H1 (cell line): ENCODE results near the gene CIC. TPM values are rescaled to one million over a fixed set of nuclear protein-coding genes. Genes with fewer than 3 reads are reported as not detected.

Source experiments
- CTCF ChIA-PET: fragments of 300-600 bp; sonication (Branson Sonifier 250); formaldehyde crosslinking; loops from one replicate; lab custom pipeline; 2021; ENCODE audit not compliant: partially characterized antibody; lab: Charles Lee
- POLR2A ChIA-PET: fragments of 300-600 bp; sonication (Branson Sonifier 250); formaldehyde crosslinking; loops from one replicate; lab custom pipeline; 2021; ENCODE audit warnings: inconsistent platforms; ENCODE audit not compliant: partially characterized antibody; lab: Charles Lee
- DNase-seq, 2 experiments: peaks; one replicate each; pipeline versions ENCODE4 v3.0.0 to v3.0.0-alpha.2; 2010 to 2022; ENCODE audit warnings: low spot score in 2 of 2, low read depth in 1 of 2, mixed read lengths in 1 of 2
- FAIRE-seq: peaks from 2 replicates; lab custom pipeline; 2011; peaks lifted over from hg19 to GRCh38; lab: Jason Lieb, UNC
- H2AFZ ChIP-seq: 2 replicates; pipeline ENCODE4 v1.8.1; 2012; ENCODE audit warnings: low read length, inconsistent platforms
- H2AK5ac ChIP-seq: 2 replicates; pipeline ENCODE4 v1.6.1; 2013; ENCODE audit warnings: low read depth, low read length
- H2BK120ac ChIP-seq: replicated peaks from 2 replicates; pipeline ENCODE3; 2013; ENCODE audit warnings: low read depth, low read length, inconsistent platforms
- H2BK12ac ChIP-seq: 2 replicates; pipeline ENCODE4 v1.6.1; 2013; ENCODE audit warnings: low read depth, low read length
- H2BK15ac ChIP-seq: 2 replicates; pipeline ENCODE4 v1.6.1; 2013; ENCODE audit warnings: low read length
- H2BK20ac ChIP-seq: 2 replicates; pipeline ENCODE4 v1.6.1; 2013; ENCODE audit warnings: low read length
- H2BK5ac ChIP-seq: 2 replicates; pipeline ENCODE4 v1.6.1; 2013; ENCODE audit warnings: low read depth, low read length
- H3K14ac ChIP-seq: 2 replicates; pipeline ENCODE4 v1.6.1; 2013; ENCODE audit warnings: inconsistent platforms; ENCODE audit not compliant: insufficient read length
- H3K18ac ChIP-seq: 2 replicates; pipeline ENCODE4 v1.6.1; 2013; ENCODE audit warnings: low read length; ENCODE audit errors: extremely low read depth
- H3K23ac ChIP-seq: 2 replicates; pipeline ENCODE4 v1.6.1; 2013; ENCODE audit warnings: inconsistent platforms; ENCODE audit not compliant: insufficient read length
- H3K23me2 ChIP-seq: 2 replicates; pipeline ENCODE4 v1.6.1; 2013; ENCODE audit warnings: low read depth, low read length
- H3K27ac ChIP-seq: 2 replicates; pipeline ENCODE4 v1.6.1; 2011; ENCODE audit warnings: low read depth, low read length, inconsistent platforms
- H3K27me3 ChIP-seq, 4 experiments: replicated peaks in 1 of 4; 1 replicate in 1 of 4; 2 replicates in 3 of 4; pipeline versions ENCODE4 v1.6.1 to v1.8.1; 2011 to 2013; ENCODE audit warnings: low read length in 3 of 4, mild to moderate bottlenecking in 3 of 4, inconsistent platforms in 2 of 4, mixed read lengths in 2 of 4, moderate library complexity in 1 of 4; ENCODE audit not compliant: control insufficient read depth in 3 of 4, insufficient read depth in 3 of 4; ENCODE audit errors: extremely low read depth in 1 of 4
- H3K36me3 ChIP-seq, 4 experiments: 2 replicates each; pipeline versions ENCODE4 v1.6.1 to v1.8.1; 2011 to 2013; ENCODE audit warnings: mild to moderate bottlenecking in 4 of 4, low read length in 3 of 4, moderate library complexity in 2 of 4, control low read depth in 1 of 4, inconsistent platforms in 1 of 4; ENCODE audit not compliant: insufficient read depth in 4 of 4, control insufficient read depth in 2 of 4
- H3K4ac ChIP-seq: replicated peaks from 2 replicates; pipeline ENCODE3; 2013; ENCODE audit warnings: low read length, low read depth, mixed read lengths, inconsistent platforms; ENCODE audit not compliant: insufficient read length
- H3K4me1 ChIP-seq, 4 experiments: replicated peaks in 1 of 4; 1 replicate in 1 of 4; 2 replicates in 3 of 4; pipeline versions ENCODE4 v1.6.1 to v1.8.1; 2011 to 2013; ENCODE audit warnings: low read length in 3 of 4, inconsistent platforms in 2 of 4, mixed read lengths in 1 of 4; ENCODE audit not compliant: insufficient read depth in 4 of 4, control insufficient read depth in 3 of 4
- H3K4me2 ChIP-seq, 2 experiments: 2 replicates each; pipeline versions ENCODE4 v1.6.1 to v1.8.1; 2011 to 2013; ENCODE audit warnings: low read depth in 2 of 2, low read length in 2 of 2, control low read depth in 1 of 2, inconsistent platforms in 1 of 2, mild to moderate bottlenecking in 1 of 2; ENCODE audit not compliant: insufficient read depth in 1 of 2
- H3K4me3 ChIP-seq, 4 experiments: fragments of 200-600, 300-600 bp in 1 of 4; sonication (generic), shearing (Covaris generic), sonication (Bioruptor Twin) in 1 of 4; 2 replicates each; pipeline versions ENCODE4 v1.5.1 to v1.8.1; 2011 to 2016; ENCODE audit warnings: low read length in 4 of 4, low read depth in 3 of 4, control low read depth in 2 of 4, inconsistent platforms in 2 of 4, mild to moderate bottlenecking in 2 of 4, mixed read lengths in 1 of 4, moderate library complexity in 1 of 4; ENCODE audit not compliant: insufficient read depth in 2 of 4; ENCODE audit errors: extremely low read depth in 1 of 4
- H3K56ac ChIP-seq: replicated peaks from 2 replicates; pipeline ENCODE3; 2013; ENCODE audit warnings: low read depth, mild to moderate bottlenecking, mixed read lengths, low read length, inconsistent platforms; ENCODE audit not compliant: insufficient read length
- H3K79me1 ChIP-seq: 2 replicates; pipeline ENCODE4 v1.6.1; 2013; ENCODE audit warnings: low read depth, low read length, control low read depth
- H3K79me2 ChIP-seq, 2 experiments: 2 replicates each; pipeline versions ENCODE4 v1.6.1 to v1.8.1; 2012 to 2013; ENCODE audit warnings: low read length in 2 of 2, mild to moderate bottlenecking in 2 of 2, inconsistent platforms in 1 of 2; ENCODE audit not compliant: insufficient read depth in 2 of 2, control insufficient read depth in 1 of 2
- H3K9ac ChIP-seq, 4 experiments: replicated peaks in 1 of 4; 1 replicate in 1 of 4; 2 replicates in 3 of 4; pipeline versions ENCODE4 v1.6.1 to v1.8.1; 2011 to 2013; ENCODE audit warnings: low read depth in 3 of 4, low read length in 3 of 4, control low read depth in 2 of 4, mild to moderate bottlenecking in 2 of 4, moderate library complexity in 2 of 4, inconsistent platforms in 1 of 4; ENCODE audit errors: extremely low read depth in 1 of 4
- H3K9me3 ChIP-seq, 2 experiments: 2 replicates each; pipeline versions ENCODE4 v1.6.1 to v1.8.1; 2012 to 2013; ENCODE audit warnings: mild to moderate bottlenecking in 2 of 2, moderate library complexity in 2 of 2, control low read depth in 1 of 2, inconsistent platforms in 1 of 2, low read depth in 1 of 2, low read length in 1 of 2, mixed read lengths in 1 of 2; ENCODE audit not compliant: insufficient read depth in 2 of 2
- H4K20me1 ChIP-seq, 2 experiments: replicated peaks in 1 of 2; 2 replicates each; pipeline versions ENCODE3 to v1.8.1; 2011 to 2013; ENCODE audit warnings: inconsistent platforms in 2 of 2, low read length in 2 of 2, mild to moderate bottlenecking in 1 of 2; ENCODE audit not compliant: insufficient read depth in 2 of 2, control insufficient read depth in 1 of 2
- H4K5ac ChIP-seq: 2 replicates; pipeline ENCODE4 v1.6.1; 2013; ENCODE audit warnings: low read length, low read depth, mixed read lengths, inconsistent platforms; ENCODE audit not compliant: insufficient read length
- H4K8ac ChIP-seq: 2 replicates; pipeline ENCODE4 v1.8.0; 2013; ENCODE audit warnings: mild to moderate bottlenecking, moderate library complexity, low read length, inconsistent platforms; ENCODE audit not compliant: insufficient read depth; ENCODE audit errors: extremely low read depth
- H4K91ac ChIP-seq: replicated peaks from 2 replicates; pipeline ENCODE3; 2013; ENCODE audit warnings: low read length, mixed read lengths, inconsistent platforms; ENCODE audit not compliant: insufficient read length
- CEBPB ChIP-seq: IDR thresholded peaks from 2 replicates; pipeline ENCODE4 v1.6.1; 2012; ENCODE audit warnings: low read depth, low read length
- CREB1 ChIP-seq: IDR thresholded peaks from 2 replicates; pipeline ENCODE4 v1.6.1; 2012; ENCODE audit warnings: inconsistent platforms
- CTCF ChIP-seq, 3 experiments: IDR thresholded peaks; 1 replicate in 2 of 3; 2 replicates in 1 of 3; pipeline versions ENCODE4 v1.5.1 to v1.6.1; 2011; ENCODE audit warnings: low read length in 3 of 3, mild to moderate bottlenecking in 3 of 3, inconsistent platforms in 2 of 3, low read depth in 1 of 3, moderate library complexity in 1 of 3; ENCODE audit not compliant: insufficient read depth in 1 of 3; ENCODE audit errors: control extremely low read depth in 1 of 3
- EGR1 ChIP-seq: IDR thresholded peaks from 2 replicates; pipeline ENCODE4 v1.6.1; 2011; ENCODE audit warnings: low read depth, low read length, borderline replicate concordance
- JUND ChIP-seq: IDR thresholded peaks from 2 replicates; pipeline ENCODE4 v1.6.1; 2011; ENCODE audit warnings: mild to moderate bottlenecking, improper control_type of control experiment, low read length
- RAD21 ChIP-seq, 2 experiments: IDR thresholded peaks in 1 of 2; conservative IDR thresholded peaks in 1 of 2; 2 replicates each; pipeline ENCODE4 v1.6.1; 2011; ENCODE audit warnings: low read depth in 2 of 2, low read length in 2 of 2, improper control_type of control experiment in 1 of 2, inconsistent platforms in 1 of 2, mild to moderate bottlenecking in 1 of 2, moderate library complexity in 1 of 2
- RFX5 ChIP-seq: IDR thresholded peaks from 2 replicates; pipeline ENCODE4 v1.6.1; 2011; ENCODE audit warnings: low read depth, low read length, improper control_type of control experiment, borderline replicate concordance
- SP4 ChIP-seq: IDR thresholded peaks from 2 replicates; pipeline ENCODE4 v1.6.1; 2012; ENCODE audit warnings: low read length, inconsistent platforms
- SRF ChIP-seq: IDR thresholded peaks from 2 replicates; pipeline ENCODE4 v1.6.1; 2011; ENCODE audit warnings: mild to moderate bottlenecking, low read depth, low read length, moderate library complexity
- TAF1 ChIP-seq: IDR thresholded peaks from 2 replicates; pipeline ENCODE4 v1.6.1; 2011; ENCODE audit warnings: mild to moderate bottlenecking, low read depth, low read length
- TBP ChIP-seq: IDR thresholded peaks from 2 replicates; pipeline ENCODE4 v1.6.1; 2011; ENCODE audit warnings: low read depth, low read length, improper control_type of control experiment
- TCF12 ChIP-seq: IDR thresholded peaks from 2 replicates; pipeline ENCODE4 v1.6.1; 2011; ENCODE audit warnings: low read depth, mild to moderate bottlenecking, low read length
- YY1 ChIP-seq: IDR thresholded peaks from 2 replicates; pipeline ENCODE4 v1.6.1; 2011; ENCODE audit warnings: low read depth, mild to moderate bottlenecking, low read length
- WGBS, 2 experiments: shearing (Covaris generic) in 1 of 2; methylation state at CpG; one replicate each; pipeline versions ENCODE4 v1.1.6 to v1.1.7; 2013 to 2015; ENCODE audit warnings: low lambda C conversion rate in 2 of 2, mixed read lengths in 2 of 2, inconsistent platforms in 1 of 2, low coverage in 1 of 2, missing lambda C conversion rate in 1 of 2; ENCODE audit not compliant: insufficient replicate concordance in 2 of 2, insufficient coverage in 1 of 2, insufficient read length in 1 of 2; ENCODE audit errors: extremely low coverage in 1 of 2, missing lambda C conversion rate in 1 of 2; 5-methylcytosine and 5-hydroxymethylcytosine counted together
- polyA plus RNA-seq, 7 experiments: library from polyadenylated mRNA; depleted of rRNA in 3 of 7; stranded (reverse) in 5 of 7; unstranded in 2 of 7; fragments of >200 nt in 5 of 7; fragments of 200-250 nt in 2 of 7; gene quantifications; 1 replicate in 5 of 7; 2 replicates in 1 of 7; 4 replicates in 1 of 7; pipeline versions ENCODE4 v1.2.1 to v1.2.3, GENCODE V29; 2011 to 2013; ENCODE audit warnings: missing spikeins in 2 of 7, mixed read lengths in 2 of 7
- total RNA-seq: library from RNA; stranded (reverse); fragmentation: NEBNext Ultra II Directional; extraction: Animal tissue kit (Norgen Biotek cat#: 25700); gene quantifications from 2 replicates; pipeline ENCODE4 v1.2.1, GENCODE V29; 2021

Gene CIC
- total and polyA plus RNA-seq, 2 of the 8 experiments (the other 6 are each of a cell fraction or from before 2014, with no cell fraction given): 13.2 to 43.6 TPM

- Histone ChIP-seq H4K91ac (no peak overlapping the region), H3K18ac (no peak overlapping the region), H2BK20ac (no peak overlapping the region), H3K9me3 (no peaks in the 10 kb centered on the region), H3K23ac (no peak overlapping the region), H3K27ac (no peak overlapping the region), H3K4me3 (no peak overlapping the region), H3K9ac (no peak overlapping the region), H4K5ac (no peak overlapping the region), H3K4me2 (no peak overlapping the region), H3K79me2 (peaks cover 0 to 11% of the 10 kb centered on the region in 2 experiments; a peak in 1 of 4 replicates), H2BK5ac (no peak overlapping the region), H3K14ac (no peak overlapping the region), H3K23me2 (no peaks in the 10 kb centered on the region; the same call in 1 of the 2 replicates), H2BK120ac (no peak overlapping the region), H3K56ac (no peak overlapping the region), H3K4me1 (no peaks in the 10 kb centered on the region; a peak in 1 of 7 replicates), H3K4ac (no peak overlapping the region), H2BK15ac (no peak overlapping the region), H3K79me1 (peaks cover 6% of the 10 kb centered on the region; the same call in 1 of the 2 replicates), H4K8ac (no peak overlapping the region), H2AK5ac (no peak overlapping the region), H3K36me3 (peaks cover 0 to 8% (median 2%) of the 10 kb centered on the region in 4 experiments; a peak in 1 of 8 replicates), H3K27me3 (no peaks in the 10 kb centered on the region), H2BK12ac (no peak overlapping the region), H2AFZ (no peak overlapping the region), H4K20me1 (peaks cover 0 to 15% of the 10 kb centered on the region in 2 experiments)
- DNase-seq: no peak
- ChIA-PET POLR2A (no interaction called here), CTCF (interaction anchor here (1.3 to 8.8 kb wide), 3 partner anchors 13 to 107 kb away, joined by 3 to 90 read pairs (median 3); no protein-coding TSS in a partner anchor)
- 97% methylated on average over 6 of the region's 6 CpGs; no CpG with 5 or more reads in 1 of the 2 experiments for WGBS, 2 experiments
- no peak for FAIRE-seq
- TF ChIP-seq EGR1 (no peak), TCF12 (no peak), TBP (no peak), CREB1 (no peak), RFX5 (no peak), YY1 (no peak), SRF (no peak), CTCF (IDR thresholded peaks at IDR 0.05; ENCODE audit: control extremely low read depth in 1 of 3, insufficient read depth in 1 of 3, low read depth in 1 of 3, low read length in 3 of 3) (no peak), SP4 (no peak), JUND (no peak), TAF1 (no peak), CEBPB (no peak), RAD21 (IDR thresholded peaks at IDR 0.05 in 1 of 2, conservative IDR thresholded peaks at IDR 0.05 in 1 of 2; ENCODE audit: low read depth in 2 of 2, low read length in 2 of 2) (no peak)
Measured at GRCh38 chr19:42332059-42332458, 63.0 kb downstream of the CIC start.
